HUDEP-2 (cell line): ENCODE results near the gene SCARF1.
A peak's percentile ranks its signal among the peaks of the same experiment; 100 is the strongest.

ENCODE experiments used
- DNase-seq, 76 experiments: peaks; one replicate each; lab custom pipeline; 2025; ENCODE audit not compliant: unreplicated experiment in 76 of 76; lab: John Stamatoyannopoulos, UW

Gene SCARF1

DNA sequence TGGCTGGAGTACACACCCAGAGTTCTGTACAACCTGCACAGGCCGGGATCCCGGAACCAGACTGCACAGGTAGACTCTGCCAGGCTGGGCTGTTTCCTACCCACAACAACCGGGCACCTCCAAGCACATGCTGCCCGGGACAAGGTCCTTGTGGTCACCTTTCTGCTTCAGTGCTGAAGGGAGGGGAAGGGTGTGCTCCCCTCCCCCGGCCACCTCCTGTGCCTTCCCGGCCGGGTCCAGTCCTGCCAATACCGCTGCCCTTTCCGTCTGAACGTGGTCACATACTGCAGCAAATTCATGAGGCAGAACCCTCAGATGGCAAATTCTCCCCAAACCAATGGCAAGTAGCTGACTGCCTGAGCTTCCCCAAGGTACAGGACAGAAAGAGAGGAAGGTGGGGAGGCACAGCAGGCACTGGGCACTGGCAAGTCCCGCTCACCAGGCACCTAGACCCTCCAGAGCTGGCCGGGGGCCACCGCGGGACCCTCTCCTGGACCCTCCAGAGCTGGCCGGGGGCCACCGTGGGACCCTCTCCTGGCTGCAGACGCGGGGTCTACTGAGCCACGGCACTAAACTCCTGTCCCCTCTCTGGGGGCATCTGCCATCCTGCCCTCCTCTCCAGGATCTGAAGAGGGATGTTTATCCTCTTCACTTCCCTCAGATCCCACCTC lies 39.7 kb downstream of the SCARF1 start:
- no peak for DNase-seq

- DNase-seq, result no peak
These were observed 40.6 kb downstream of the SCARF1 start for GRCh38 chr17:1604831-1605528.

DNA sequence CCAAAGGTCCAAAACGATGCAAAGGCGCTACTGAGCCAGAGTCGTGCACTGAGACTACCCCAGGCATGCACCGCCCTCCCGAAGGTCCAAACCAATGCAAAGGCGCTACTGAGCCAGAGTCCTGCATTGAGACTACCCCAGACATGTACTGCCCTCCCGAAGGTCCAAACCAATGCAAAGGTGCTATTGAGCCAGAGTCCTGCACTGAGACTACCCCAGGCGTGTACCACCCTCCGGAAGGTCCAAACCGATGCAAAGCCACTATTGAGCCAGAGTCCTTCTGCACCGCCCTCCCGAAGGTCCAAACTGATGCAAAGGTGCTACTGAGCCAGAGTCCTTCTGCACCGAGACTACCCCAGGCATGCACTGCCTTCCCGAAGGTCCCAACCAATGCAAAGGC lies 44.0 kb downstream of the SCARF1 start:
- no peak for DNase-seq

GRCh38 chr17:1598399-1599095 lies 47.0 kb downstream of the SCARF1 start:
- no peak for DNase-seq

- no peak for DNase-seq
These were observed 47.6 kb downstream of the SCARF1 start for GRCh38 chr17:1597861-1598342.

- no peak for DNase-seq
These were observed 52.0 kb downstream of the SCARF1 start for GRCh38 chr17:1593630-1593931.

DNA sequence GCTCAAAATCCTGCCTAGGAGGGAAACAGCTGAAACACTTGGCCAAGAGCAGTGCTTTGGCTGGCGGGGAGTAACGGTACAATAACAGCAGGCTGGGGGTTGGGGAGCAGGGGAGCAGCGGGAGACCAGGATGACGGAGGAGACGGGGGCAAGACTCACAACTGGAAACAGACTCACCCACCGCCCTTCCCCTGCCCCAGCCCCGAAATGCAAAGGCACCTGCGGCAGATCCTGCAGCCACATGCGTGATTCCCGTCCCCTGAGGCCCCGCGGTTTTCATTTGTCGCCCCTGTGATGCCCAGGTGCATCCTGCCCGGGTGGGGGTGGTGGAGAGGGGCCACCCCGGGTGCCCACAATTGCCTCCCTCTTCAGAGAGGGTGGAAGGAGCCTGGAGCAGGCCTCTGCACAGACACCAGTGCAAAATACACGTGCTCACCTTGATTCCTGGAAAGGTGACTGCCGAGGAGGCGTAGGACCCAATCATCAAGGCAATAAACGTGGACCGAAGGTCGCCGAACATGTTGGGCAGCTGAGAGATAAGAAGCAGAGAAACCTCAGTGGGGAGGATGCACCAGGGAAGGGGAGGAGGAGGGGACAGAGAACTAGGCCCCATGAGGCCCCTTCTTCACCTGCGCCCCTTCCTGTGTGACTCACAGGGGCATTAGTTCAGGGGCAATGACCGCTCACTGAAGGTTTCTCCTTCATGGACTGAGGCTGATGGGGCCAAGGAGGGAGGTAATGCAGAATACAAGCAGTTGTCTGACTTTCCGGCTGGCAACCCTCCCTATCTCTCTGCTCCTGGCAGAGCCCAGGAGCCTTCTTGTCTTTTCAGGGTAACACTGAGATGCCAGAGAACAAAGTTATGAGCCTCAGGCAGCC lies 52.5 kb downstream of the SCARF1 start:
- no peak for DNase-seq

- no peak for DNase-seq
These were observed 54.0 kb downstream of the SCARF1 start for GRCh38 chr17:1591474-1592090.

DNA sequence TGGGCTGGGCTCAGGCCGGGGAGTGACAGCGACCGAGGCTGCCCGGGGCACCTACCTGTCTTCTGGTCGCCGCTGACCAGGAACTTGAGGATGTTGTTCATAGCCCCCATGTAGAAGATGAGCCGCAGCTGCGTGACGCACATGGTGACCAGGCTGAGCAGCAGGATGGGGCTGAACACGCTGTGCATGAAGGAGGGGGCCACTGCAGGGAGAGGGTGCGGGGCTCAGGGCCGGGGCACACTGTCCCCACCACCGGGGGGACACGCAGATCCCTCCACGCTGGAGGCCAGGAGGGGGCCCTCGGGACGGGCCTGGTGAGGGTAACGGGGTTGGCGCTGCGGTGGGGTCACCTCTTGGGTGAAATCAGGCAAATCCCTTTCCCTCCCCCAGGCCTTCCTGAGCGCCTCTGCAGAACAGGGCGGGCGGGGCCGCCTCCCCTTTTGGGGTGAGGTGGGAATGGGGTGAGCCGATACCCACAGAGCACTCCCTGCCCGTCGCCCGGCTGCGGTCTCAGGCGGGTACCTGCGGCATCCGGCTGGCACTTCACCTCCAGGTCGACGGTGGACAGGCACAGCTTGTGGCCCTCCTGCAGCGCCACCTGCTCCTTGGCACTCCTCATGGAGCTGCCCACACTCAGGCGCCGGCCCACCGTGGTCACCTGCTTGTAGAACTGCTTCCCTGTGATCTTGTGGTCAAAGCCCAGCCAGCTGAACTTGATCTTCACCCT lies 54.6 kb downstream of the SCARF1 start:
- DNase-seq, result no peak

- peak in 46 of 76 experiments; percentile 6 to 65 (median 30) for DNase-seq
These were observed 55.3 kb downstream of the SCARF1 start for GRCh38 chr17:1590029-1590746.

DNA sequence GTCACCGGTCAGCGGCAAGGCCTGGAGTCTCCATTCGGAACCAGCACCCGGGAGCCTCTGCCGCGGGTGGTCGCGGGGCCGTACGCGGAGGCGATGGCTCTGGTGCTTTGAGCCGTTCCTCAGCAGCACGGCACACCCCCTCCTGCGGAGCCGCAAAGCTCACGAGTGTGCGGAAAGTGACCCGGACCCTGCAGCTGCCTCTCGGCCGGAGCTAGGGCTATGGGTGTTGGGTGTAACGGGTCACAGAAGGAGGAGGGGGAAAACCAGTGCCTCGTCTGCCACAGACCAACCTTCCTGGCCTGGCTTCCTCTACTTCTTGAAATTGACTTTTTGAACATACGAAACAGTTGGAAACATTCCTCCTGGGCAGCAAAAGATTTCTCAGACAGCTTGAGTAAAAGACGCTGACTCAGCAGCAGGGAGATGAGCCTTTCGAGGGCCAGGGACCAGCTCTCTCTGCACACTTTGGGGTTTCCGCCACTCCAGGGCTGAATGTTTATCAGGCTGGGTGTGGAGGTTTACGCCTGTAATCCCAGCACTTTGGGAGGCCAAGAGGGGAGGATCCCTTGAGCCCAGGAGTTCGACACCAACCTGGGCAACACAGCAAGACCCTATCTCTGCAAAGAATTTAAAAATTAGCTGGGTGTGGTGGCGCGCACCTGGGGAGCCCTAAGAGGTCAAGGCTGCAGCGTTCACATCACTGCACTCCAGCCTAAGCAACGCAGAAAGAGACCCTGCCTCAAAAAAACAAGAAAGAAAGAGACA lies 56.5 kb downstream of the SCARF1 start:
- no peak for DNase-seq

- no peak for DNase-seq
These were observed 61.4 kb downstream of the SCARF1 start for GRCh38 chr17:1584167-1584566.
